HFF-Myc (cell line): Measurements from ENCODE around the gene SH2D7.

Source experiments
- DNase-seq: peaks from one replicate; pipeline ENCODE4 v3.0.0-alpha.2; 2011; ENCODE audit warnings: low read depth; ENCODE audit errors: extremely low read depth
- H3K4me3 ChIP-seq: replicated peaks from 2 replicates; pipeline ENCODE4 v1.5.1; 2011; ENCODE audit warnings: low read depth, mild to moderate bottlenecking, control low read depth, low read length
- CTCF ChIP-seq: IDR thresholded peaks from 2 replicates; pipeline ENCODE4 v1.5.1; 2012; ENCODE audit warnings: mild to moderate bottlenecking, low read depth, low read length, control low read depth; ENCODE audit errors: missing control alignments

Gene SH2D7

GRCh38 chr15:78049691-78050440 lies 42.5 kb upstream of the SH2D7 start:
- no peak for DNase-seq
- TF ChIP-seq CTCF, result no peak
- no peak overlapping the region for H3K4me3 ChIP-seq

- H3K4me3 ChIP-seq, result no peak overlapping the region
- no peak for TF ChIP-seq CTCF
- no peak for DNase-seq
Observed at GRCh38 chr15:78050441-78050809, 41.9 kb upstream of the SH2D7 start.

- TF ChIP-seq CTCF, result no peak
Observed at GRCh38 chr15:78050826-78051225, 41.5 kb upstream of the SH2D7 start.

GRCh38 chr15:78051596-78051995 lies 40.8 kb upstream of the SH2D7 start:
- DNase-seq, result no peak
- H3K4me3 ChIP-seq, result no peak overlapping the region
- TF ChIP-seq CTCF, result no peak

More at GRCh38 chr15:78050826-78051225, 41.5 kb upstream of the SH2D7 start:
- no peak for DNase-seq
- H3K4me3 ChIP-seq, result no peak overlapping the region

GRCh38 chr15:78052001-78052401 lies 40.4 kb upstream of the SH2D7 start:
- no peak for DNase-seq
- no peak overlapping the region for H3K4me3 ChIP-seq
- TF ChIP-seq CTCF, result no peak

GRCh38 chr15:78052545-78052944 lies 39.8 kb upstream of the SH2D7 start:
- H3K4me3 ChIP-seq, result no peak overlapping the region
- no peak for TF ChIP-seq CTCF
- no peak for DNase-seq

- no peak for DNase-seq
- TF ChIP-seq CTCF, result no peak
- H3K4me3 ChIP-seq, result no peak overlapping the region
Observed at GRCh38 chr15:78054518-78054917, 37.8 kb upstream of the SH2D7 start.
